ENCODE measurements around the gene AQP3. TPM values are rescaled to one million over a fixed set of nuclear protein-coding genes. Genes with fewer than 3 reads are reported as not detected.

Gene AQP3
- total RNA-seq, 3 donors from 2014 or later: 19.0 to 47.9 (median 45.1) TPM

DNA sequence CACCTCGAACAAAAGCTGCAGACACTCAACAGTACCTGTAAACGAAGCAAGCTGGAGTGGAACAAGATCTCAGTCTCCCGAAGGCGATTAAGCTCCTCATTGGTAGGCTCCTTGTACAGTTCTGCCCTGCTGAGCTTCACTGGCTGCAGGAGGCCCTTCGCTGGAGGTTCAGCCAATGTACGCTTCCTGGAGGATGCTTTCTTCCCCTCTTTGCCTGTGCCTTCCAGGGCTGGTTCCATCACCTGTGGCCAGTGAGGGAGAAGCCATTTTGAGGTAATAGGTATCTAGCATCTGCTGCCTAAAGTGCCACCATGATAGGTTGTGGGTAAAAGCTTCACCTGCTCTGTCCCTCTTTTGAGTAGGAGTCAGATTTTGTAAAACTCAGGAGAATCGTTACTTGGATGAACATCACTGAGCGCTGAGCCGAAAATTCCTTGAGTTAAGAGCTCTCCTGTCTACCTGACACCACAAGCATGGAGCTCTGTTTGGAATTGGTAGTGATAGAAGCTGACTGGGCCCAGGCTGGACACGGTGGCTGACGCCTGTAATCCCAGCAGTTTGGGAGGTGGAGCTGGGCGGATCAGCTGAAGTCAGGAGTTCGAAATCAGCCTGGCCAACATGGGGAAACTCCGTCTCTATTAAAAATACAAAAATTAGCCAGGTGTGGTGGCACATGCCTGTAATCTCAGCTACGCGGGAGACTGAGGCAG is 24.9 kb upstream of the AQP3 start:
- Histone ChIP-seq H3K27ac (no peak overlapping the region), H3K4me3 (peak overlapping the region; percentile 92 to 95 (median 94)), H3K4me1 (peaks cover 0 to 13% of the 10 kb centered on the region in 2 donors), H3K27me3 (no peaks in the 10 kb centered on the region), H3K9me3 (no peaks in the 10 kb centered on the region), H3K36me3 (no peaks in the 10 kb centered on the region)
- peak in 1 of 2 donors; percentile 33 for DNase-seq (ENCODE audit: low spot score in 2 of 2)
- intact Hi-C loops (cut with DNase I; ENCODE audit: low total_unique reads): no loop called here
- TF ChIP-seq POLR2AphosphoS5 (IDR thresholded peaks at IDR 0.05) (no peak), POLR2A (IDR thresholded peaks at IDR 0.05) (no peak)
- TF ChIP-seq, protein P1, sequence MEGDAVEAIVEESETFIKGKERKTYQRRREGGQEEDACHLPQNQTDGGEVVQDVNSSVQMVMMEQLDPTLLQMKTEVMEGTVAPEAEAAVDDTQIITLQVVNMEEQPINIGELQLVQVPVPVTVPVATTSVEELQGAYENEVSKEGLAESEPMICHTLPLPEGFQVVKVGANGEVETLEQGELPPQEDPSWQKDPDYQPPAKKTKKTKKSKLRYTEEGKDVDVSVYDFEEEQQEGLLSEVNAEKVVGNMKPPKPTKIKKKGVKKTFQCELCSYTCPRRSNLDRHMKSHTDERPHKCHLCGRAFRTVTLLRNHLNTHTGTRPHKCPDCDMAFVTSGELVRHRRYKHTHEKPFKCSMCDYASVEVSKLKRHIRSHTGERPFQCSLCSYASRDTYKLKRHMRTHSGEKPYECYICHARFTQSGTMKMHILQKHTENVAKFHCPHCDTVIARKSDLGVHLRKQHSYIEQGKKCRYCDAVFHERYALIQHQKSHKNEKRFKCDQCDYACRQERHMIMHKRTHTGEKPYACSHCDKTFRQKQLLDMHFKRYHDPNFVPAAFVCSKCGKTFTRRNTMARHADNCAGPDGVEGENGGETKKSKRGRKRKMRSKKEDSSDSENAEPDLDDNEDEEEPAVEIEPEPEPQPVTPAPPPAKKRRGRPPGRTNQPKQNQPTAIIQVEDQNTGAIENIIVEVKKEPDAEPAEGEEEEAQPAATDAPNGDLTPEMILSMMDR (IDR thresholded peaks at IDR 0.05): no peak

DNA sequence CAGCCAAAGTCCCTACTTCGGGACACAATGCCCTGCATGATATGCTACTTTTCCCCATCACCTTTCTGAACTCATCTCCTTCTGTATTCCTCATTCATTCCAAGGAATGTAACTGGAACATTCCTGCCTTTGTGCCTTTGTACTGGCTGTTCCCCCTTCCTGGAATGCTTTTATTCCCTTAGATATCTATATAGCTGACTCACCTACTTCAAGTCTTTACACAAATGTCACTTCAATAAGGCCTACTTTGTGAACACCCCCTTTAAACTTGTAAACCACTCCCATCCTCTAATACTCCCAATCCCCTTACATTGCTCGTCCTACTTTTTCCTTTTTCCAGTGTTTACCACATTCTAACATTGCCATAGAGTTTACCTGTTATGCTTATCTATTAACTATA is 24.0 kb upstream of the AQP3 start:
- TF ChIP-seq POLR2AphosphoS5 (IDR thresholded peaks at IDR 0.05) (no peak), POLR2A (IDR thresholded peaks at IDR 0.05) (no peak)
- TF ChIP-seq, protein P1 (IDR thresholded peaks at IDR 0.05): no peak
- Histone ChIP-seq H3K4me1 (peaks cover 0 to 13% of the 10 kb centered on the region in 2 donors), H3K36me3 (no peaks in the 10 kb centered on the region), H3K27ac (no peak overlapping the region), H3K27me3 (no peaks in the 10 kb centered on the region), H3K9me3 (no peaks in the 10 kb centered on the region), H3K4me3 (no peak overlapping the region)
- intact Hi-C loops (cut with DNase I; ENCODE audit: low total_unique reads): no loop called here
- DNase-seq (ENCODE audit: low spot score in 2 of 2): no peak

DNA sequence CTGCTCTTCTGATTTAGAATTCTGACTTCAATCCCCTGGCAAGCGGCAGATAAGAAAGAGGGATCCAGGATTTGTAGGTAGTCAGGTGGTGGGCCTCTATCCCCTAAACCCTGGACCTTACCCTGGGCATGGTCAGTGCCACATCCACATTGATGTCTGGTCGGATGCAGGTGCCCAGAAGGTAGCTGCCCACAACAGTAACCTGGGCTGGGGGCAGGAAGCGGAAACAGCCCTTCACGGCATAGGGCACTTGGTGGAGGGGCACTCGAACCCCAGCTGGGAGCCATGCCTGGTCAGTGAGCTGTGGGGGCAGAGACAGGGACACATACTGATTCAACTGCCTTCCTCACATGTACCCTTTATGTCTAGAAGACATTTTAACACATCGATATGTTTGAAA is 22.5 kb upstream of the AQP3 start:
- H3K4me1 ChIP-seq: peaks cover 0 to 13% of the 10 kb centered on the region in 2 donors
- H3K9me3 ChIP-seq: no peaks in the 10 kb centered on the region
- H3K27ac ChIP-seq: no peak overlapping the region
- intact Hi-C loops (cut with DNase I; ENCODE audit: low total_unique reads): no loop called here
- no peaks in the 10 kb centered on the region for H3K36me3 ChIP-seq
- TF ChIP-seq POLR2AphosphoS5 (IDR thresholded peaks at IDR 0.05) (no peak), POLR2A (IDR thresholded peaks at IDR 0.05) (no peak)
- TF ChIP-seq, protein P1 (IDR thresholded peaks at IDR 0.05): no peak
- H3K4me3 ChIP-seq: no peak overlapping the region
- peak in 1 of 2 donors; percentile 25 for DNase-seq (ENCODE audit: low spot score in 2 of 2)
- H3K27me3 ChIP-seq: no peaks in the 10 kb centered on the region

DNA sequence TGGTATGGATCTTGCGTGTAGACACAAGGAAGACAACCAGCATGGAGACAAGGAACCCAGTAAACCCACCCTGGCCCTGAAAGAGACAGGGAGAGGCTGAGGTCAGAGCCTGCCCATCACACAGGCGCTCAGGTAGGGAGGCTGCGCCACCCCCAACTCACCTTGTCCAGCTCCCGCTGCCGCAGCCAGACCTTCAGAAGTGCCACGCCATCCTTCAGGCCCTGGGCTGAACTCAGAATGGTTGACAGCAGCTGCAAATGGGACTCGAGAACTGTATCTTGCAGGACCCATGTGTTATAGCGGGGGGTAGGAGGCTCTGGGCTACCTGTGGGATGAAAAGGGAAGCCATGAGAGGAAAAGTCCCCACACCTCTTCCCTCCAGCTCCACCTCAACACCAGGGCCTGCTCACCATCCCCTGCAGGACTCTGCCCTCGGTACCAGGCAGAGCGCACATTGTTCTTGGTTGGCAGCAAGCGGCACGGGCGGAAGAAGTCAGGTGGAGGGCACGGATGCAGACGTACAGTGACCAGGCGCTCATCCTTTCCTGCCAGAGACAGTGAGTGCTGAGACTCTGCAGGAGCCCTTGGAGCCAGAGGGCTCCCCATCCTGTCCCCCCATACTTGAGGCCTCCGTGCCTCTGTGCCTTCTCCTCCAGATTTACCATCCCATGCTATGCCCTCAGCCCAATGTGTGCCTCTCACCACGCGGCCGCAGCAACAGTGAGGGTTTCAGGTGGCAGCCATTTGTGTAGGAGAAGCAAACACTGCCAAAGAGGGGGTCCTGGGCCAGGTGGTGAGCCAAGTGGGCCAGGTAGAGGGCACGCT is 21.6 kb upstream of the AQP3 start:
- H3K27ac ChIP-seq: no peak overlapping the region
- no peaks in the 10 kb centered on the region for H3K9me3 ChIP-seq
- no peaks in the 10 kb centered on the region for H3K36me3 ChIP-seq
- no peaks in the 10 kb centered on the region for H3K27me3 ChIP-seq
- no peak overlapping the region for H3K4me3 ChIP-seq
- TF ChIP-seq POLR2A (IDR thresholded peaks at IDR 0.05) (no peak), POLR2AphosphoS5 (IDR thresholded peaks at IDR 0.05) (no peak)
- TF ChIP-seq, protein P1 (IDR thresholded peaks at IDR 0.05): no peak
- peak in 1 of 2 donors; percentile 27 for DNase-seq (ENCODE audit: low spot score in 2 of 2)
- peaks cover 0 to 13% of the 10 kb centered on the region in 2 donors for H3K4me1 ChIP-seq
- intact Hi-C loops (cut with DNase I; ENCODE audit: low total_unique reads): no loop called here

DNA sequence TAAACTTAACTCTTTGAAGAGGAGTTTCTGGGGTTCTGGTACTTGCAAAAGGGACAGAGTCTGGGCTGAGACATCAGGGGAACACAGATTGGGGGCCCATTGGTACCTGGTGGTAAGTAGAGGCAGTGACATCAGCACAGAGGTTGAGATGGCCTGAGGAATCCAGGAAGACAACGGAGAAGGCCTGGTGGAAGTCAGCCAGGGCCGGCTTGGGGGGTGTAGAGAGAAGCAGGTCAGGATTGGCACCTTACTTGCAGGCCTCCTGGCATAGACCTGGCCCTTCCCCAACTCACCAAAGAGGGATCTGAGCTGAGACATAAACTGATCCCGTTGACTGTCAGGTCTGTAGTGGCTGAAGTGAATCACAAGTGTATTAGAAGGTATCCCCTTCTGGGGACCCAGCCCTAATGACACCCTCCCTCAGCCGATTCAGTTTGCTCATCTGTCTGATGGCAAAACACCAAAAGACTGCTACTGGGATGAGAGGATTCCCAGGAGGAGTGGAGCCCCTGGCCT is 20.9 kb upstream of the AQP3 start:
- intact Hi-C loops (cut with DNase I; ENCODE audit: low total_unique reads): no loop called here
- TF ChIP-seq POLR2AphosphoS5 (IDR thresholded peaks at IDR 0.05) (no peak), POLR2A (IDR thresholded peaks at IDR 0.05) (no peak)
- TF ChIP-seq, protein P1 (IDR thresholded peaks at IDR 0.05): no peak
- H3K36me3 ChIP-seq: peaks cover 7% of the 10 kb centered on the region
- no peak overlapping the region for H3K4me3 ChIP-seq
- H3K27me3 ChIP-seq: no peaks in the 10 kb centered on the region
- peaks cover 0 to 13% of the 10 kb centered on the region in 2 donors for H3K4me1 ChIP-seq
- no peak overlapping the region for H3K27ac ChIP-seq
- H3K9me3 ChIP-seq: no peaks in the 10 kb centered on the region
- no peak for DNase-seq (ENCODE audit: low spot score in 2 of 2)
